Testis (tissue), 2 donors: ENCODE results near the gene PDE6B.

ENCODE experiments used
- CTCF ChIP-seq, 3 experiments: fragments of 450-650 bp in 2 of 3; fragments of 200-600 bp in 1 of 3; sonication (generic) in 1 of 3; IDR thresholded peaks; one replicate each; pipeline ENCODE4 v1.5.1; 2016 to 2019; ENCODE audit warnings: antibody characterized with exemption in 3 of 3, mild to moderate bottlenecking in 2 of 3, moderate library complexity in 1 of 3
- POLR2A ChIP-seq: fragments of 450-650 bp; IDR thresholded peaks from one replicate; pipeline ENCODE4 v1.6.1; 2017; ENCODE audit warnings: antibody characterized with exemption, mild to moderate bottlenecking, moderate library complexity

GRCh38 chr4:646460-646859, 21.1 kb downstream of the PDE6B start:
- TF ChIP-seq CTCF (IDR thresholded peaks at IDR 0.05), result no peak
- TF ChIP-seq POLR2A, result no peak
